Measurements from ENCODE around the gene INTS12. TPM values are rescaled to one million over a fixed set of nuclear protein-coding genes. Genes with fewer than 3 reads are reported as not detected.

The INTS12 gene
- total RNA-seq, 3 donors from 2014 or later (not counting 1 experiment from before 2014, with no cell fraction given): 19.4 to 22.8 (median 19.9) TPM

- no peak for TF ChIP-seq CTCF (IDR thresholded peaks at IDR 0.05)
- Mint-ChIP-seq H3K4me3 (no peak overlapping the region), H3K9me3 (no peaks in the 10 kb centered on the region), H3K27me3 (ENCODE audit: low read depth in 2 of 2) (peaks cover 0 to 6% of the 10 kb centered on the region in 2 donors), H3K4me1 (no peaks in the 10 kb centered on the region), H3K36me3 (no peaks in the 10 kb centered on the region), H3K27ac (no peak overlapping the region)
- Histone ChIP-seq H3K4me1 (ENCODE audit: control insufficient read depth, insufficient read depth, low read length) (no peaks in the 10 kb centered on the region), H3K4me3 (ENCODE audit: low read length) (no peak overlapping the region), H3K9me3 (ENCODE audit: control insufficient read depth, insufficient read depth, low read length) (no peaks in the 10 kb centered on the region), H3K27me3 (ENCODE audit: control insufficient read depth, insufficient read depth, low read length) (no peaks in the 10 kb centered on the region), H3K36me3 (ENCODE audit: control insufficient read depth, insufficient read depth, low read length) (no peaks in the 10 kb centered on the region), H3K27ac (ENCODE audit: low read length) (no peak overlapping the region)
- intact Hi-C loops (cut with micrococcal nuclease): no loop called here
- ATAC-seq: no peak
- no peak for DNase-seq
These were observed 51.2 kb downstream of the INTS12 start for GRCh38 chr4:105657117-105657765.

GRCh38 chr4:105652286-105652888 lies 56.1 kb downstream of the INTS12 start:
- DNase-seq (no peak), ATAC-seq (no peak)
- Histone ChIP-seq H3K27ac (ENCODE audit: low read length) (no peak overlapping the region), H3K4me3 (ENCODE audit: low read length) (no peak overlapping the region), H3K9me3 (ENCODE audit: control insufficient read depth, insufficient read depth, low read length) (no peaks in the 10 kb centered on the region), H3K27me3 (ENCODE audit: control insufficient read depth, insufficient read depth, low read length) (no peaks in the 10 kb centered on the region), H3K36me3 (ENCODE audit: control insufficient read depth, insufficient read depth, low read length) (no peaks in the 10 kb centered on the region), H3K4me1 (ENCODE audit: control insufficient read depth, insufficient read depth, low read length) (no peaks in the 10 kb centered on the region)
- Mint-ChIP-seq H3K9me3 (peaks cover 0 to 2% of the 10 kb centered on the region in 2 donors), H3K36me3 (no peaks in the 10 kb centered on the region), H3K27me3 (ENCODE audit: low read depth in 2 of 2) (peaks cover 5 to 7% of the 10 kb centered on the region in 2 donors), H3K27ac (no peak overlapping the region), H3K4me3 (no peak overlapping the region), H3K4me1 (no peaks in the 10 kb centered on the region)
- WGBS (ENCODE audit: insufficient coverage): 90% methylated on average over 2 of the region's 4 CpGs
- intact Hi-C loops (cut with micrococcal nuclease): no loop called here
- no peak for TF ChIP-seq CTCF (IDR thresholded peaks at IDR 0.05)

- Histone ChIP-seq H3K36me3 (ENCODE audit: control insufficient read depth, insufficient read depth, low read length) (no peaks in the 10 kb centered on the region), H3K9me3 (ENCODE audit: control insufficient read depth, insufficient read depth, low read length) (no peaks in the 10 kb centered on the region), H3K27ac (ENCODE audit: low read length) (no peak overlapping the region), H3K27me3 (ENCODE audit: control insufficient read depth, insufficient read depth, low read length) (no peaks in the 10 kb centered on the region), H3K4me1 (ENCODE audit: control insufficient read depth, insufficient read depth, low read length) (no peaks in the 10 kb centered on the region), H3K4me3 (ENCODE audit: low read length) (no peak overlapping the region)
- Mint-ChIP-seq H3K4me3 (no peak overlapping the region), H3K36me3 (no peaks in the 10 kb centered on the region), H3K27ac (no peak overlapping the region), H3K4me1 (no peaks in the 10 kb centered on the region), H3K27me3 (ENCODE audit: low read depth in 2 of 2) (peaks cover 5 to 7% of the 10 kb centered on the region in 2 donors), H3K9me3 (peaks cover 0 to 2% of the 10 kb centered on the region in 2 donors)
- no peak for DNase-seq
- ATAC-seq: no peak
- intact Hi-C loops (cut with micrococcal nuclease): no loop called here
- no peak for TF ChIP-seq CTCF (IDR thresholded peaks at IDR 0.05)
These were observed 56.6 kb downstream of the INTS12 start for GRCh38 chr4:105651884-105652283.

GRCh38 chr4:105650190-105650589 lies 58.3 kb downstream of the INTS12 start:
- no peak overlapping the region for H3K4me3 ChIP-seq (ENCODE audit: low read length)
- Mint-ChIP-seq H3K27me3 (ENCODE audit: low read depth in 2 of 2) (peaks cover 7% of the 10 kb centered on the region in 2 donors), H3K9me3 (peaks cover 0 to 2% of the 10 kb centered on the region in 2 donors), H3K36me3 (no peaks in the 10 kb centered on the region), H3K4me3 (no peak overlapping the region), H3K4me1 (no peaks in the 10 kb centered on the region), H3K27ac (no peak overlapping the region)
- H3K27me3 ChIP-seq (ENCODE audit: control insufficient read depth, insufficient read depth, low read length): no peaks in the 10 kb centered on the region
- TF ChIP-seq CTCF (IDR thresholded peaks at IDR 0.05): no peak
- no peaks in the 10 kb centered on the region for H3K36me3 ChIP-seq (ENCODE audit: control insufficient read depth, insufficient read depth, low read length)
- no CpG with 5 or more reads among the region's 1 CpG for WGBS (ENCODE audit: insufficient coverage)
- ATAC-seq: no peak
- no peak for DNase-seq
- intact Hi-C loops (cut with micrococcal nuclease): no loop called here
- no peaks in the 10 kb centered on the region for H3K9me3 ChIP-seq (ENCODE audit: control insufficient read depth, insufficient read depth, low read length)
- H3K4me1 ChIP-seq (ENCODE audit: control insufficient read depth, insufficient read depth, low read length): no peaks in the 10 kb centered on the region
- H3K27ac ChIP-seq (ENCODE audit: low read length): no peak overlapping the region
